Activated CD4-positive, alpha-beta memory T cell treated with anti-CD3 and anti-CD28 coated beads, Interleukin-2, amount 10 ng/mL, durations not matched to agents 7 days and 5 days (primary cell): Measurements from ENCODE around the gene SLC13A4. TPM values are rescaled to one million over a fixed set of nuclear protein-coding genes. Genes with fewer than 3 reads are reported as not detected.
"Not testable (repeated sequence)": the region's sequence is repeated elsewhere in the genome, so short reads cannot be mapped to it uniquely, and the experiment has no call there.

ENCODE experiments used
- CTCF ChIA-PET: fragments of 350-600 bp; sonication (Branson Sonifier 250); formaldehyde crosslinking; loops from one replicate; lab custom pipeline; 2021; ENCODE audit warnings: antibody characterized with exemption, inconsistent platforms; lab: Charles Lee
- POLR2A ChIA-PET: fragments of 350-600 bp; sonication (Branson Sonifier 250); formaldehyde crosslinking; loops from one replicate; lab custom pipeline; 2021; ENCODE audit warnings: antibody characterized with exemption; lab: Charles Lee
- DNase-seq: peaks from one replicate; pipeline ENCODE4 v3.0.0-alpha.2; 2020
- H3K27ac Mint-ChIP-seq: one replicate; pipeline ENCODE4 v1.8.0; 2021; ENCODE audit warnings: mild to moderate bottlenecking, mixed read lengths
- H3K27me3 Mint-ChIP-seq: one replicate; pipeline ENCODE4 v1.8.0; 2021; ENCODE audit warnings: mixed read lengths
- H3K36me3 Mint-ChIP-seq: one replicate; pipeline ENCODE4 v1.8.0; 2021; ENCODE audit warnings: low read depth, mixed read lengths
- H3K4me1 Mint-ChIP-seq: one replicate; pipeline ENCODE4 v1.8.0; 2021; ENCODE audit warnings: mixed read lengths
- H3K4me3 Mint-ChIP-seq: one replicate; pipeline ENCODE4 v1.8.0; 2021; ENCODE audit warnings: mild to moderate bottlenecking, mixed read lengths
- H3K9me3 Mint-ChIP-seq: one replicate; pipeline ENCODE4 v1.8.0; 2021; ENCODE audit warnings: mixed read lengths
- total RNA-seq, 2 experiments: library from RNA; stranded (reverse); gene quantifications; one replicate each; pipeline ENCODE4 v1.2.3, GENCODE V29; 2021

Gene SLC13A4, protein sequence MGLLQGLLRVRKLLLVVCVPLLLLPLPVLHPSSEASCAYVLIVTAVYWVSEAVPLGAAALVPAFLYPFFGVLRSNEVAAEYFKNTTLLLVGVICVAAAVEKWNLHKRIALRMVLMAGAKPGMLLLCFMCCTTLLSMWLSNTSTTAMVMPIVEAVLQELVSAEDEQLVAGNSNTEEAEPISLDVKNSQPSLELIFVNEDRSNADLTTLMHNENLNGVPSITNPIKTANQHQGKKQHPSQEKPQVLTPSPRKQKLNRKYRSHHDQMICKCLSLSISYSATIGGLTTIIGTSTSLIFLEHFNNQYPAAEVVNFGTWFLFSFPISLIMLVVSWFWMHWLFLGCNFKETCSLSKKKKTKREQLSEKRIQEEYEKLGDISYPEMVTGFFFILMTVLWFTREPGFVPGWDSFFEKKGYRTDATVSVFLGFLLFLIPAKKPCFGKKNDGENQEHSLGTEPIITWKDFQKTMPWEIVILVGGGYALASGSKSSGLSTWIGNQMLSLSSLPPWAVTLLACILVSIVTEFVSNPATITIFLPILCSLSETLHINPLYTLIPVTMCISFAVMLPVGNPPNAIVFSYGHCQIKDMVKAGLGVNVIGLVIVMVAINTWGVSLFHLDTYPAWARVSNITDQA
- not detected for total RNA-seq

GRCh38 chr7:135728136-135728669 is at the start of gene SLC13A4:
SLC13A4 (minus strand) TSS chr7:135728186; CDS start chr7:135727496, 690 bp downstream.
- ChIA-PET POLR2A (no interaction called here), CTCF (interaction anchor here (1.9 kb wide), 1 partner anchor 16 kb away, joined by 6 read pairs; no protein-coding TSS in a partner anchor)
- no peaks in the 10 kb centered on the region for H3K36me3 Mint-ChIP-seq
- H3K27ac Mint-ChIP-seq = no peak within 1 kb of the TSS
- H3K4me3 Mint-ChIP-seq = no peak within 1 kb of the TSS
- H3K9me3 Mint-ChIP-seq = no peaks in the 10 kb centered on the region
- peaks cover 11% of the 10 kb centered on the region for H3K27me3 Mint-ChIP-seq
- H3K4me1 Mint-ChIP-seq = no peaks in the 10 kb centered on the region
- no peak for DNase-seq

DNA sequence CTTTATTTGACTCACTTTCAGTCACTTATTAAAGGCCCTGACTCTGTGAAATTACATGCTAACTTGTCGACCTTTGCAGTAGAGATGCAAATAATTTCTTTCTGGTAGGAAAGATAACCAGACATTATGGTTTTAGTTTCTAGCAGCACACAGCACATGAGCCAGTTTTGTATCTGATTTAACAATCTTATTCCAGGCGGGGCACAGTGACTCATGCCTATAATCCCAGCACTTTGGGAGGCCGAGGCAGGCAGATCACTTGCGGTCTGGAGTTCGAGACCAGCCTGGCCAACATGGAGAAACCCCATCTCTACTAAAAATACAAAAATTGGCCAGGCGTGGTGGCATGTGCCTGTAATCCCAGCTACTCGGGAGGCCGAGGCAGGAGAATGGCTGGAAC is 47.9 kb upstream of the SLC13A4 start:
- POLR2A ChIA-PET, H3K27ac Mint-ChIP-seq: not testable (repeated sequence)
- H3K27me3 Mint-ChIP-seq = peaks cover 14% of the 10 kb centered on the region

GRCh38 chr7:135775230-135775629 is 47.2 kb upstream of the SLC13A4 start:
- Mint-ChIP-seq H3K4me1 (no peaks in the 10 kb centered on the region), H3K27ac (no peak overlapping the region), H3K9me3 (no peaks in the 10 kb centered on the region), H3K36me3 (no peaks in the 10 kb centered on the region), H3K27me3 (peaks cover 14% of the 10 kb centered on the region), H3K4me3 (no peak overlapping the region)
- CTCF ChIA-PET = no interaction called here
- POLR2A ChIA-PET = no interaction called here
- no peak for DNase-seq

More for the DNA sequence above, 47.9 kb upstream of the SLC13A4 start:
- H3K36me3 Mint-ChIP-seq, H3K4me3 Mint-ChIP-seq, H3K9me3 Mint-ChIP-seq, CTCF ChIA-PET, H3K4me1 Mint-ChIP-seq, DNase-seq: not testable (repeated sequence)

DNA sequence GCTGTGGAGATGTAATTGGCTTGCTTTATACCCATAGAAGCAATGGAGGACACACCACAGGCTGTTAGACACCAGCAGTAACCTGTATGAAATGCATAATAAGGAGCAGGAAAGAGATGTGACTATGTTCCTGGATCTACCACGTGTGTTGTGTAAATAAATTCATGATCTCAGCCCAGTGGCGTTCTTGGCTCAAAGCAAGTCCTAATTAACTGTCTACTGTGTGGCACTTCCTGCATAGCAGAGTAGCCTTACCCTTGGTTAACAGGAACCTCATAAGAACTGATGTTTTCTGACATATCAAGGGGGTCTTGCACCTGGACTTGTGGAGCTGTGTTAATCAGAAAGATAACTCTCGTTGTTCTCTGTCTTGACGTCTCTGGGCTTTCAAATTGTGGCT is 46.3 kb upstream of the SLC13A4 start:
- H3K4me3 Mint-ChIP-seq = no peak overlapping the region
- DNase-seq = no peak
- no peaks in the 10 kb centered on the region for H3K9me3 Mint-ChIP-seq
- no peaks in the 10 kb centered on the region for H3K4me1 Mint-ChIP-seq
- no peak overlapping the region for H3K27ac Mint-ChIP-seq
- ChIA-PET CTCF (no interaction called here), POLR2A (no interaction called here)
- H3K27me3 Mint-ChIP-seq = peaks cover 16% of the 10 kb centered on the region
- no peaks in the 10 kb centered on the region for H3K36me3 Mint-ChIP-seq

DNA sequence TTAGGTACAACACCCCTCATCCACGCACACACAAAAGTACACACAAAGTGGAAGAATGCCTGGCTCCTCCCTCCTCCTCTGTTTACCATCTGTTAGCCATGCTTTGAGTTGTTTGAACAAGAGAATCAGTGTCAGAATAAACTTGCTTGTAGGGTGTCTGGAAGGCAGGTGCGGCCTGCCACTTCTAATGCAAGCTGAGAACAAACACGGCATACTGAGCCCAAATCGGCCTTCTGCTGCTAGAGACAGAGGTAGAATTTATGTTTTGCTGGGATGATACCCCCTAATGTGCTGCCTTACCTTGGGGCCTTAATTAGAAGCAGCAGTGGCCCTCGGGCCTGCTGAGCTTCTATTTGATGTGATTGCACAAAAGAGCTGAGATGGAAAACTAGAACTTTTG is 45.5 kb upstream of the SLC13A4 start:
- Mint-ChIP-seq H3K27me3 (peaks cover 8% of the 10 kb centered on the region), H3K9me3 (no peaks in the 10 kb centered on the region), H3K27ac (no peak overlapping the region), H3K4me3 (no peak overlapping the region), H3K36me3 (no peaks in the 10 kb centered on the region), H3K4me1 (no peaks in the 10 kb centered on the region)
- ChIA-PET POLR2A (no interaction called here), CTCF (no interaction called here)
- DNase-seq = no peak

GRCh38 chr7:135772639-135773222 is 44.7 kb upstream of the SLC13A4 start:
- CTCF ChIA-PET = no interaction called here

DNA sequence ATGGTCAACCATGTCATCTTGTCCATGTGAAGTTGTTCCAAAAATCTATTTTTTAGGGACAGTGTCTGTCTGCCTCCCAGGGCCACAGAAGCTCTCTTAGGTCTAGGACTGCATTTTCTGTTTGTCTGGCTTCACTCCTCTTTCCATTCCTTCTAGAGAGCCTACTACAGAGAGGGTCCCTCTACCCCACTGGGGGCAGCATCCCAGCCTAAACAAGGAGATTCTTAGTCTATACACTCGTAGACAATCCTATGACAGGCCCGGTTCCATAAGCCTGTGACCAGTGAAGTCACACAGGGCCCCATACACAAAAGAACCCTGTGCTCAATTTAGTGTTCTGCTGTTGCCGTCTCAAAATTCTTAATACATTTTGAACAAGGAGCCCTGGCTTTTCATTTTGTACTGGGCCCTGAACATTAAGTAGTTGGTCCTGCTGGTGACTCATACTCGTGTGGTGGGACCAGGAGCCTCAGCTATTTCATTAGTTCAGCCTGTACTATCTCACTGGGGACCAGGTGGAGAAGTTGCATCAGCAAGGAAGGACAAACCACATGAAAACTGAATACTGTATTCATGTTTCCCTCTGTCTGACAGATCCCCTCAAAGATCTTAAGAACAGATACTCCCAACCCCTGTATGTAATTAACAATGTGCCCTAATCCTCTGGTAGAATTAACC is 44.1 kb upstream of the SLC13A4 start:
- H3K36me3 Mint-ChIP-seq = no peaks in the 10 kb centered on the region
- no peaks in the 10 kb centered on the region for H3K4me1 Mint-ChIP-seq
- H3K27ac Mint-ChIP-seq = no peak overlapping the region
- no peaks in the 10 kb centered on the region for H3K9me3 Mint-ChIP-seq
- ChIA-PET CTCF (no interaction called here), POLR2A (no interaction called here)
- H3K27me3 Mint-ChIP-seq = peaks cover 2% of the 10 kb centered on the region
- no peak for DNase-seq
- no peak overlapping the region for H3K4me3 Mint-ChIP-seq

More at GRCh38 chr7:135772639-135773222, 44.7 kb upstream of the SLC13A4 start:
- no peak overlapping the region for H3K4me3 Mint-ChIP-seq
- peaks cover 2% of the 10 kb centered on the region for H3K27me3 Mint-ChIP-seq
- H3K27ac Mint-ChIP-seq = no peak overlapping the region
- POLR2A ChIA-PET = no interaction called here
- no peaks in the 10 kb centered on the region for H3K36me3 Mint-ChIP-seq
- DNase-seq = no peak
- H3K4me1 Mint-ChIP-seq = no peaks in the 10 kb centered on the region
- no peaks in the 10 kb centered on the region for H3K9me3 Mint-ChIP-seq

- Mint-ChIP-seq H3K27me3 (peaks cover 6% of the 10 kb centered on the region), H3K27ac (no peak overlapping the region), H3K4me3 (no peak overlapping the region), H3K36me3 (no peaks in the 10 kb centered on the region), H3K4me1 (no peaks in the 10 kb centered on the region), H3K9me3 (no peaks in the 10 kb centered on the region)
- ChIA-PET CTCF (no interaction called here), POLR2A (no interaction called here)
- DNase-seq = no peak
Observed at GRCh38 chr7:135771051-135771450, 43.1 kb upstream of the SLC13A4 start.

DNA sequence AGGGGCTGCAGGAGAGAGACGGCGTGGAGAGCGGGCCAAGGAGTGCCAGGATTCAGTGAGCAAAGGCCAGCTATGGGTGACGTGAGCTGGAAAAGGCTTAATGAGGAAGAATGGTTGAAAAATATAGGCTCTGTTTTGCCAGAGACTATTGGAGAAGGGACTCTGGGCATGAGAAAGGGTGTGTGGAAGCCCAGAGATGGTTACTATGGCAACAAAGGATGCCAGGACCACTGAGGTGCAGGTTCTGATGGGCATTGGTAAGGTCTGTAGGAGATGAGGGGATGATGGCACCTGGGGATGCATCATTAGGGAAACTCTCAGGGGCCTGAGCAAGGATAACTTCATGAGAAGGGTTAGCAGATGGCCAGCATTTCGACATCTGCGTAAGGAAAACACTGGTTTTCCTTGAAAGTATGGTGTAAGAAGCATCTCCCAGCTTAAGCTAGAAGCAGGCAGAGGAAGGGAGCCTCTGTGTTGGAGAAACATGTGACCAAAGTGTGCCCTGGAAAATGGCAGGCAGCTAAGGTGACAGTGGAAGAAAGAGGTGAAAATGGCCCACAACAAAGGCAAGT is 42.2 kb upstream of the SLC13A4 start:
- H3K4me1 Mint-ChIP-seq = no peaks in the 10 kb centered on the region
- ChIA-PET POLR2A (no interaction called here), CTCF (no interaction called here)
- H3K9me3 Mint-ChIP-seq = no peaks in the 10 kb centered on the region
- H3K4me3 Mint-ChIP-seq = no peak overlapping the region
- H3K36me3 Mint-ChIP-seq = no peaks in the 10 kb centered on the region
- H3K27ac Mint-ChIP-seq = no peak overlapping the region
- DNase-seq = no peak
- H3K27me3 Mint-ChIP-seq = peaks cover 11% of the 10 kb centered on the region

GRCh38 chr7:135769005-135769802 is 41.2 kb upstream of the SLC13A4 start:
- POLR2A ChIA-PET = no interaction called here
- no peak for DNase-seq
- Mint-ChIP-seq H3K4me3 (no peak overlapping the region), H3K9me3 (no peaks in the 10 kb centered on the region), H3K27ac (no peak overlapping the region), H3K27me3 (peaks cover 13% of the 10 kb centered on the region), H3K36me3 (no peaks in the 10 kb centered on the region), H3K4me1 (no peaks in the 10 kb centered on the region)
- CTCF ChIA-PET = no interaction called here

DNA sequence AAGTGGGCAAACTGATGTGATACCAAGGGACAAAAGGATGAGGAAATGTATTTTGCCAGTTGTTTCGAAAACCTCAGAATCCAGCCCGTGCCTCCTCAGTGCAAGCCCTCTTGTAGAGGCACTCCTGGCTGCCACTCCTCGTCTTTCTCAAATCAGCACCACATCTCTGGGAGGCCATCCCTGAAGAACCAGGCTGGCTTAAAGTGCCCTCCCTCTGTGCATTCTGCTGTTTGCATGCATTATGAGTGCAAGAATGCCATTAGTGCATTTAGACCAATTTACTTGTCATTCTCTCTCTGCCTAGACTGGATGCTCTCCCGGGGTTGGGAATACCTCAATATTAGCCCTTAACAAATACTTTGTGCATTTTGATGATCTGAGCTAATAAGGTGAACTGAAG is 40.5 kb upstream of the SLC13A4 start:
- Mint-ChIP-seq H3K36me3 (no peaks in the 10 kb centered on the region), H3K9me3 (no peaks in the 10 kb centered on the region), H3K27ac (no peak overlapping the region), H3K4me1 (no peaks in the 10 kb centered on the region), H3K4me3 (no peak overlapping the region), H3K27me3 (peaks cover 17% of the 10 kb centered on the region)
- no peak for DNase-seq
- POLR2A ChIA-PET = no interaction called here
- CTCF ChIA-PET = no interaction called here

DNA sequence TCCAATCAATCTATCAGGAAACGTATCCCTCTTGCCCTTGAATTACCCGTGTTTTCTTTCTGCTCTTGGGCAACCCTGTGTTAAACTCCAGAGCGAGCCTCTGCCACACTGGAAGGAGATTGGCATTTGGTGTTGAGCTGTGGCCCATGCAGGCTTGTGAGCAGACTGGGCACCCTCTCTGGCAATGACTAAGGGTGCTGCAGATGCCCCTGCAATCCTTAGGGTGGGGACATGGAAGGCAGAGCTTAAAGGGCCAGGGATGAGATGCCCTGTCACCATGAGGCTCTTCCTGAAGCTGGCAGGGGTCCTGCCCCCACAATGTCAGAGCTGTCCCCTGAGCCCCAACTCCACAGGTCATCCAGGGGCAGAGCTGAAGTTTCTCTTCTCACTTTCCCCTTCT is 40.1 kb upstream of the SLC13A4 start:
- no peak overlapping the region for H3K27ac Mint-ChIP-seq
- no peak overlapping the region for H3K4me3 Mint-ChIP-seq
- CTCF ChIA-PET = no interaction called here
- DNase-seq = no peak
- H3K27me3 Mint-ChIP-seq = peaks cover 17% of the 10 kb centered on the region
- no peaks in the 10 kb centered on the region for H3K9me3 Mint-ChIP-seq
- POLR2A ChIA-PET = no interaction called here
- no peaks in the 10 kb centered on the region for H3K4me1 Mint-ChIP-seq
- H3K36me3 Mint-ChIP-seq = no peaks in the 10 kb centered on the region
